OCI-LY7 (cell line): ENCODE measurements around the gene RCC1. TPM values are rescaled to one million over a fixed set of nuclear protein-coding genes. Genes with fewer than 3 reads are reported as not detected.
"Not testable (repeated sequence)": the region's sequence is repeated elsewhere in the genome, so short reads cannot be mapped to it uniquely, and the experiment has no call there.

ENCODE experiments used
- BruUV-seq: library from RNA; stranded (reverse); fragments of 400-500 nt; replicated peaks from 2 replicates; lab custom pipeline; 2021; lab: Mats Ljungman, UMichigan
- CTCF ChIA-PET: fragments of 300-600 bp; sonication (Branson Sonifier 250); formaldehyde crosslinking; loops from one replicate; lab custom pipeline; 2022; ENCODE audit warnings: antibody characterized with exemption; ENCODE audit not compliant: unreplicated experiment; lab: Charles Lee
- POLR2A ChIA-PET: fragments of 300-600 bp; sonication (Branson Sonifier 250); formaldehyde crosslinking; loops from one replicate; lab custom pipeline; 2022; ENCODE audit warnings: antibody characterized with exemption; lab: Charles Lee
- DNase-seq: peaks from one replicate; pipeline ENCODE4 v3.0.0-alpha.2; 2015; ENCODE audit warnings: low spot score
- H2AFZ ChIP-seq: fragments of 200-600 bp; sonication (generic), shearing (Covaris generic); 2 replicates; pipeline ENCODE4 v1.6.1; 2014; ENCODE audit warnings: mild to moderate bottlenecking, antibody characterized with exemption, low read length, moderate library complexity
- H3K27ac ChIP-seq: fragments of 200-600 bp; sonication (generic); 2 replicates; pipeline ENCODE4 v1.5.1; 2014; ENCODE audit warnings: mixed run types, low read depth, mild to moderate bottlenecking, moderate library complexity, low read length, inconsistent platforms; ENCODE audit not compliant: poor library complexity, severe bottlenecking
- H3K36me3 ChIP-seq: fragments of 200-600 bp; sonication (generic); 2 replicates; pipeline ENCODE4 v1.6.1; 2014; ENCODE audit warnings: mild to moderate bottlenecking, antibody characterized with exemption, low read length, moderate library complexity, mixed read lengths; ENCODE audit not compliant: insufficient read depth
- H3K4me1 ChIP-seq: fragments of 200-600 bp; sonication (generic); 2 replicates; pipeline ENCODE4 v1.5.1; 2014; ENCODE audit warnings: mild to moderate bottlenecking, low read length; ENCODE audit not compliant: insufficient read depth, poor library complexity, severe bottlenecking
- H3K4me2 ChIP-seq: fragments of 200-600 bp; sonication (generic); 2 replicates; pipeline ENCODE4 v1.6.1; 2014; ENCODE audit warnings: mild to moderate bottlenecking, low read length
- H3K4me3 ChIP-seq: fragments of 200-600 bp; sonication (generic); 2 replicates; pipeline ENCODE4 v1.5.1; 2014; ENCODE audit warnings: mild to moderate bottlenecking, low read depth, low read length; ENCODE audit not compliant: poor library complexity, severe bottlenecking
- H3K79me2 ChIP-seq: fragments of 200-600 bp; sonication (generic); 2 replicates; pipeline ENCODE4 v1.6.1; 2016; ENCODE audit warnings: low read depth, mild to moderate bottlenecking, low read length, moderate library complexity, mixed read lengths; ENCODE audit not compliant: insufficient read depth
- H3K9me2 ChIP-seq: fragments of 200-600 bp; sonication (generic); 2 replicates; pipeline ENCODE4 v1.6.1; 2016; ENCODE audit warnings: mild to moderate bottlenecking, low read length, mixed read lengths; ENCODE audit not compliant: insufficient read depth
- H3K9me3 ChIP-seq: fragments of 200-600 bp; sonication (generic); 2 replicates; pipeline ENCODE4 v1.6.1; 2014; ENCODE audit warnings: mild to moderate bottlenecking, mixed run types, low read length, mixed read lengths
- H4K20me1 ChIP-seq: fragments of 200-600 bp; sonication (generic); 2 replicates; pipeline ENCODE4 v1.6.1; 2014; ENCODE audit warnings: mild to moderate bottlenecking, antibody characterized with exemption, low read length, moderate library complexity, mixed read lengths; ENCODE audit not compliant: insufficient read depth
- CTCF ChIP-seq: fragments of 200-600 bp; sonication (generic); conservative IDR thresholded peaks from 2 replicates; pipeline ENCODE4 v1.5.1; 2014; ENCODE audit warnings: mild to moderate bottlenecking, antibody characterized with exemption, low read length, moderate library complexity, mixed read lengths
- EZH2phosphoT487 ChIP-seq: fragments of 200-600 bp; sonication (generic); IDR thresholded peaks from 2 replicates; pipeline ENCODE4 v1.6.1; 2018; ENCODE audit warnings: low read depth, borderline replicate concordance, mild to moderate bottlenecking, mixed run types, antibody characterized with exemption, low read length, moderate library complexity, mixed read lengths
- intact Hi-C: fragments of 100-400 bp; cut with micrococcal nuclease; formaldehyde crosslinking; loops from one replicate; pipeline ENCODE4 v1.10.0; 2022; ENCODE audit not compliant: unreplicated experiment
- total RNA-seq, 2 experiments: library from RNA; depleted of rRNA in 1 of 2; stranded (reverse); fragments of >200 nt in 1 of 2; shearing (Covaris generic) in 1 of 2; gene quantifications; 2 replicates each; pipeline ENCODE4 v1.2.3, GENCODE V29; 2014 to 2022

RCC1 gene
- total RNA-seq, 2 experiments from 2014 or later: 87.6 to 108 TPM

DNA sequence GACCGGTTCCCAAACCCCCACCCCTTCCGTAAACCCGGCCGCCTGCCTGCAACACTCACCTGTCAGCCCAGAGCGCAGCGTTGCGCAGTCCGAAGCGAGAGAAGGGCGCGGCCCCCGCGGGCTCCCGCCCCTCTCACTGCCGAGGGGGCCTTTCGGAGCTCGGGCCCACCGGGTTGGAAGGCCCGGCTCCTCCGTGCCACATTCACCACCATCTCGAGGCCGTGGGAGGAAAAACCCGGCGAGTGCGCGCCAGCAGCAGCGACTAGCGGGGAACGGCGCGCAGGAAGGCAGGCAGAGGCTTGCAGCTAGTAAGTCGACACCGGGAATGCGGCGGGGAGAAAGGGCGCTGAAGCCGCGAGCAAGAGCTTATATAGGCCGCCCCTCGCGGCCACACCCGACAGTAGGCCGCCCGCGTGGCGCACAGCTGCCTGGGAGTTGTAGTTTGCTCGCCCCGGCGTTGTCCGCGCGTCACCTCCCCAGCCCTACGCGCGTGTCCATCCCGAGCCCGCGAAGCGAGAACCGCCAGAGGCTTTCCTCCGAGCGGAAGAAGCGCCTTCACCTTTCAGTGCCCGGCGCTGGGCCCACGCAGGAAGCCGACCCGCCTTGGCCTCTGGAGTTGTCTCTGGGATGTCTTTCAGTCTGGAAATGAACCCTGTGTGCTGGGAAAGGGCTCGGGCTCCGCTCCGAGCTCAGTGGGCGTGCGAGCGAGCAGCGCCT is 75.8 kb downstream of the RCC1 start:
- Histone ChIP-seq H3K9me2 (no peaks in the 10 kb centered on the region), H3K4me1 (peaks cover 38% of the 10 kb centered on the region), H3K9me3 (no peaks in the 10 kb centered on the region), H3K27ac (peak overlapping the region; percentile 85), H4K20me1 (peaks cover 24% of the 10 kb centered on the region), H3K4me2 (peak overlapping the region; percentile 94), H3K36me3 (peaks cover 49% of the 10 kb centered on the region), H2AFZ (peak overlapping the region; percentile 86), H3K79me2 (peaks cover 37% of the 10 kb centered on the region), H3K4me3 (peak overlapping the region; percentile 97)
- ChIA-PET POLR2A (interaction anchor here (0.6 to 3.2 kb wide), 20 partner anchors 11 to 355 kb away, joined by 3 to 22 read pairs (median 4); partner anchors contain the start of genes ATP5IF1 and TAF12), CTCF (interaction anchor here (0.6 to 1.5 kb wide), 3 partner anchors 11 to 321 kb away, joined by 3 to 5 read pairs (median 3); partner anchors contain the start of gene TRNAU1AP)
- DNase-seq: peak; percentile 96
- intact Hi-C loops: loop anchor here (1.0 to 5.0 kb wide), 4 partner anchors 28 to 334 kb away; partner anchors contain the start of genes TAF12 and TRNAU1AP
- TF ChIP-seq EZH2phosphoT487: no peak
- TF ChIP-seq CTCF: 0 out of 2 replicates have a peak, but pooled peaks have one; percentile 41
- no TSS peak for BruUV-seq

- peak overlapping the region; percentile 86 for H2AFZ ChIP-seq
- peak overlapping the region; percentile 97 for H3K4me3 ChIP-seq
- peak overlapping the region; percentile 94 for H3K4me2 ChIP-seq
- peaks cover 41% of the 10 kb centered on the region for H3K4me1 ChIP-seq
- intact Hi-C loops: loop anchor here (2.0 to 5.0 kb wide), 2 partner anchors 61 to 335 kb away; partner anchors contain the start of gene TAF12
- DNase-seq: no peak
- no peaks in the 10 kb centered on the region for H3K9me3 ChIP-seq
- H3K27ac ChIP-seq: peak overlapping the region; percentile 85
- H4K20me1 ChIP-seq: peaks cover 24% of the 10 kb centered on the region
- CTCF ChIA-PET: interaction anchor here (0.6 to 1.5 kb wide), 3 partner anchors 10 to 321 kb away, joined by 3 to 5 read pairs (median 3); partner anchors contain the start of gene TRNAU1AP
- POLR2A ChIA-PET: interaction anchor here (0.6 to 3.2 kb wide), 15 partner anchors 9 to 346 kb away, joined by 3 to 22 read pairs (median 4); partner anchors contain the start of genes RAB42 and TAF12
- peaks cover 44% of the 10 kb centered on the region for H3K36me3 ChIP-seq
- no peak for TF ChIP-seq EZH2phosphoT487
- no peak for TF ChIP-seq CTCF
- no peaks in the 10 kb centered on the region for H3K9me2 ChIP-seq
- BruUV-seq: TSS peak; percentile 97
- H3K79me2 ChIP-seq: peaks cover 37% of the 10 kb centered on the region
These were observed 76.4 kb downstream of the RCC1 start for GRCh38 chr1:28582248-28582615.

DNA sequence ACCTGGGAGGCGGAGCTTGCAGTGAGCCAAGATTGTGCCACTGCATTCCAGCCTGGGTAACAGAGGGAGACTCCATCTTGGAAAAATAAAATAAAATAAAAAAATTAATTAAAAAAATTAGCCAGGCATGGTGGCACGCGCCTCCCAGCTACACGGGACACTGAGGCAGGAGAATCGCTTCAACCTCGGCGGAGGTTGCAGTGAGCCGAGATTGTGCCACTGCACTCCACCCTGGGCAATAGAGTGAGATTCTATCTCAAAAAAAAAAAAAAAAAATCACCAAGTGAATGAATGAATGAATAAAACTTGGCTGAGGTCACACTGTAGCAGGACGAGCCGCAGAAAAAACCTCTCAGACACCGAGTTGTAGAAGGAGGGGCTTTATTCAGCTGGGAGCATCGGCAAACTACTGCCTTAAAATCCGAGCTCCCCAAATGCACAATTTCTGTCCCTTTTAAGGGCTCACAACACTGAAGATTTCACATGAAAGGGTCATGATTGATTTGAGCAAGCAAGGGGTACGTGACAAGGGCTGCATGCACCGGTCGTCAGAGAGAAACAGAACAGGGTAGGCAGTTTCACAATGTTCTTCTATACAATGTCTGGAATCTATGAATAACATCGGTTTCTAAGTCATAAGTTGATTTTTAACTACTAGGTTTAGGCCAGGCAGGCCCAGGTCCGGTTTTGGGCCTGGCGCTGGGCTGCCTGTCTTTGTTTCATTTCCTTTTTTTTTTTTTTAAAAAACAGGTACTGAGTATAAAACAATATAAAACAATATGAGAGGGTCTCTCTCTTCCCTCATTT is 80.9 kb downstream of the RCC1 start:
- H3K36me3 ChIP-seq, intact Hi-C loops, H3K79me2 ChIP-seq, H3K9me2 ChIP-seq, DNase-seq, H3K4me3 ChIP-seq, H3K27ac ChIP-seq, BruUV-seq, H4K20me1 ChIP-seq, POLR2A ChIA-PET, H3K9me3 ChIP-seq, CTCF ChIA-PET: not testable (repeated sequence)
- Histone ChIP-seq H2AFZ (peak overlapping the region; percentile 83; the same call in 1 of the 2 replicates), H3K4me2 (peak overlapping the region; percentile 41), H3K4me1 (peaks cover 16% of the 10 kb centered on the region)
